Upper lobe of right lung (tissue), 1 donor: Measurements from ENCODE around the gene NFE2L3. TPM values are rescaled to one million over a fixed set of nuclear protein-coding genes. Genes with fewer than 3 reads are reported as not detected.
A peak's percentile ranks its signal among the peaks of the same experiment; 100 is the strongest.

Experiments
- ATAC-seq: fragments of 200-7000 bp; cut with Tn5 transposase; one replicate; pipeline ENCODE4 v1.9.1; 2020; ENCODE audit warnings: mild to moderate bottlenecking, moderate library complexity
- DNase-seq: peaks from one replicate; pipeline ENCODE4 v3.0.0-alpha.2; 2020
- H3K27ac ChIP-seq: fragments of 200-600 bp; one replicate; pipeline ENCODE4 v1.8.0; 2022
- H3K27me3 ChIP-seq: fragments of 200-600 bp; one replicate; pipeline ENCODE4 v1.8.0; 2022; ENCODE audit warnings: mild to moderate bottlenecking
- H3K36me3 ChIP-seq: fragments of 200-600 bp; one replicate; pipeline ENCODE4 v1.8.0; 2022
- H3K4me1 ChIP-seq: fragments of 200-600 bp; one replicate; pipeline ENCODE4 v1.8.0; 2022
- H3K4me3 ChIP-seq: fragments of 200-600 bp; one replicate; pipeline ENCODE4 v1.8.0; 2022; ENCODE audit warnings: mild to moderate bottlenecking
- H3K9me3 ChIP-seq: fragments of 200-600 bp; one replicate; pipeline ENCODE4 v1.8.0; 2022
- intact Hi-C: fragments of 100-400 bp; cut with DNase I; formaldehyde crosslinking; loops from one replicate; pipeline ENCODE4 v1.11.0; 2022
- total RNA-seq: library from RNA; stranded (reverse); fragmentation: NEBNext Ultra II Directional; extraction: Animal tissue kit (Norgen Biotek cat#: 25700); gene quantifications from one replicate; pipeline ENCODE4 v1.2.1, GENCODE V29; 2021
- TF ChIP-seq, protein P1 (sequence below): fragments of 200-600 bp; IDR thresholded peaks from one replicate; pipeline ENCODE4 v1.8.0; 2022; ENCODE audit warnings: antibody characterized with exemption
- donor health status: DM: no; HTN: yes; CAD: no; lungs with severe emphysema.

NFE2L3 gene
- total RNA-seq, 1 donor from 2014 or later: 4.1 TPM

DNA sequence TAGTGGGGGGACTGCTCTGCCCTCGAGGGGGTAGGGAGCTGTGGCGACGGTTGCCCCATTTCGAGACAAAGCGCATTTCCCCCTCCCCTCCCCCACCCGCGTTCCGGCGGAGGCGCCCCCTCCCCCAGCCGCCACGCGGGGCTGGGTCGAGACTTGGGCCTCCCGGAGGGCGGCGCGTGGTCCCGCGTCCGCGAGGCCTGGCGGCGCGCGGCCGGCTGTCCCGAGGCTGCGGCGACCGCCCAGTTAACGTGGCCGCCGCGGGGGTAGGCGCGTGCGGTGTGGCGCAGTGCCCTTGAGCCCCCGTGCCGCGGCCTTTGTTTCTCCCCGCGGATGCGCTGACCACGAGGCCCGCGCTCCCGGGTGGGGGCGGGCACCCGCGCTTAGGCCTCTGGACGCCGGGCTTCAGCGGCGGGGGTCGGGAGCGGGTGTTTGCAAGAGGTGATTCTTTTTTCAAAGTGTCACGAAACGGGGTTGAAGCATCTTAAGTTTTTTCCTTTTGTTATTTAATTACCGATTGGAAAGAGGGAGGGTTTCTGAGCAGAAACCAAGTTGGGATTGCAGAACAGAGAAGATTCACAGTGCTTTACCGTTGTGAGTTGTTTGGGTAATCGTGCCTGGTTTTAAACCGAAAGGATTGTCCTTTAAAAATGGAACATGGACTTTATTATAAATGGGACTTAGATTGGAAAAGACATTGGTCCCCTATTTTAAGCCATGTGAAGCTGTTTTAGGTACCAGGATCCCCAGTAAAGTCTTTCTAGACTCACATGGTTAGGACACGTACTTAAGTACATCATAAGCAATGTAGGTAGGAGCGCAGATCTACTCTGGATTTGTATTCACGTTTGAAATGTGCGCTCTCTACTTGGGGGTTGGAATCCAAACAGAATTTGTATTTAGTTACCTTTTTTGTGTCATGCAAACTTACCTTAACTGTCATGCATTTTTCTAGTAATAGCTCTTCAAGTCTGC, 50.3 kb downstream of the NFE2L3 start:
- Histone ChIP-seq H3K36me3 (peaks cover 35% of the 10 kb centered on the region), H3K9me3 (no peaks in the 10 kb centered on the region), H3K27me3 (no peaks in the 10 kb centered on the region), H3K4me1 (peaks cover 30% of the 10 kb centered on the region), H3K27ac (peak overlapping the region; percentile 99), H3K4me3 (peak overlapping the region; percentile 89)
- TF ChIP-seq, protein P1, sequence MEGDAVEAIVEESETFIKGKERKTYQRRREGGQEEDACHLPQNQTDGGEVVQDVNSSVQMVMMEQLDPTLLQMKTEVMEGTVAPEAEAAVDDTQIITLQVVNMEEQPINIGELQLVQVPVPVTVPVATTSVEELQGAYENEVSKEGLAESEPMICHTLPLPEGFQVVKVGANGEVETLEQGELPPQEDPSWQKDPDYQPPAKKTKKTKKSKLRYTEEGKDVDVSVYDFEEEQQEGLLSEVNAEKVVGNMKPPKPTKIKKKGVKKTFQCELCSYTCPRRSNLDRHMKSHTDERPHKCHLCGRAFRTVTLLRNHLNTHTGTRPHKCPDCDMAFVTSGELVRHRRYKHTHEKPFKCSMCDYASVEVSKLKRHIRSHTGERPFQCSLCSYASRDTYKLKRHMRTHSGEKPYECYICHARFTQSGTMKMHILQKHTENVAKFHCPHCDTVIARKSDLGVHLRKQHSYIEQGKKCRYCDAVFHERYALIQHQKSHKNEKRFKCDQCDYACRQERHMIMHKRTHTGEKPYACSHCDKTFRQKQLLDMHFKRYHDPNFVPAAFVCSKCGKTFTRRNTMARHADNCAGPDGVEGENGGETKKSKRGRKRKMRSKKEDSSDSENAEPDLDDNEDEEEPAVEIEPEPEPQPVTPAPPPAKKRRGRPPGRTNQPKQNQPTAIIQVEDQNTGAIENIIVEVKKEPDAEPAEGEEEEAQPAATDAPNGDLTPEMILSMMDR: no peak
- intact Hi-C loops: no loop called here
- DNase-seq: peak; percentile 84
- ATAC-seq: peak; percentile 30

DNA sequence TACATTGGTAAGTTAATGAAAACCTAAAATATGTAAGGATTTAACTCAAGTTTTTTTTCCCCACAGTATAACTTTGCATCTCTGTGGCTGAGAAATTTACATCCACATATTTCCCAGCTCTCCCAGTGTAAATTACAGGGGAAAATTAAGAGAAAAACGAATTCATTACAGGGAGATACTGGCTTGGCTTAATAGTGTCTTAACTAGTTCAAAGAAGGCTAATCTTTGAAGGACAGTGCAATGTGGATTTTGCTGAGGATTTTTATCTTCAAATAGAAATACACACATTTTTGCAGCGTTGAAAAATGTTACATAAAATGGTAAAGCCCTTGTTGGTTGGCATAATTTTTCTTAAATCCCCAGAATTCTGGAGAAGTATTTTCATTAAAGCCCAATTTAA, 51.0 kb downstream of the NFE2L3 start:
- peaks cover 35% of the 10 kb centered on the region for H3K36me3 ChIP-seq
- no peak overlapping the region for H3K27ac ChIP-seq
- no peaks in the 10 kb centered on the region for H3K9me3 ChIP-seq
- H3K4me3 ChIP-seq: peak overlapping the region; percentile 89
- no peaks in the 10 kb centered on the region for H3K27me3 ChIP-seq
- peaks cover 23% of the 10 kb centered on the region for H3K4me1 ChIP-seq
- ATAC-seq (no peak), DNase-seq (no peak)
- intact Hi-C loops: no loop called here
- TF ChIP-seq, protein P1: no peak

DNA sequence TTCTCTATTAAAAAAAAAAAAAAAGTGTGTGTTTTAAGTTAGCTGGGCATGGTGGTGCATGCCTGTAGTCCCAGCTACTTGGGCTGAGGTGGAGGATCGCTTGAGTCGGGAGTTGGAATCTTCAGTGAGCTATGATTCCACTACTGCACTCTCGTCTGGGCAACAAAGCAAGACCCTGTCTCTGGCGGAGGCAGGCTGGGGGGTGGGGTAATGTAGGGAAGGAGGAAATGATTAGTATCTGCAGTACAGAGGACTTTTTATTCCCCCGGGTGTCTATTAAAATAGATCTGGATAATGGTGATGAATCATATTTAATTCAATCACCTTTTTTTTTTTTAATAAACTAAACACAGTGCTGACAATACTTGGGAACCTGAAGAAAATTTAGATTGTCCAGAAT, 56.0 kb downstream of the NFE2L3 start:
- no peak for DNase-seq
- no peaks in the 10 kb centered on the region for H3K27me3 ChIP-seq
- H3K36me3 ChIP-seq: peaks cover 70% of the 10 kb centered on the region
- ATAC-seq: no peak
- no peak overlapping the region for H3K4me3 ChIP-seq
- intact Hi-C loops: no loop called here
- no peak overlapping the region for H3K27ac ChIP-seq
- H3K9me3 ChIP-seq: no peaks in the 10 kb centered on the region
- H3K4me1 ChIP-seq: peaks cover 20% of the 10 kb centered on the region
- TF ChIP-seq, protein P1: no peak

DNA sequence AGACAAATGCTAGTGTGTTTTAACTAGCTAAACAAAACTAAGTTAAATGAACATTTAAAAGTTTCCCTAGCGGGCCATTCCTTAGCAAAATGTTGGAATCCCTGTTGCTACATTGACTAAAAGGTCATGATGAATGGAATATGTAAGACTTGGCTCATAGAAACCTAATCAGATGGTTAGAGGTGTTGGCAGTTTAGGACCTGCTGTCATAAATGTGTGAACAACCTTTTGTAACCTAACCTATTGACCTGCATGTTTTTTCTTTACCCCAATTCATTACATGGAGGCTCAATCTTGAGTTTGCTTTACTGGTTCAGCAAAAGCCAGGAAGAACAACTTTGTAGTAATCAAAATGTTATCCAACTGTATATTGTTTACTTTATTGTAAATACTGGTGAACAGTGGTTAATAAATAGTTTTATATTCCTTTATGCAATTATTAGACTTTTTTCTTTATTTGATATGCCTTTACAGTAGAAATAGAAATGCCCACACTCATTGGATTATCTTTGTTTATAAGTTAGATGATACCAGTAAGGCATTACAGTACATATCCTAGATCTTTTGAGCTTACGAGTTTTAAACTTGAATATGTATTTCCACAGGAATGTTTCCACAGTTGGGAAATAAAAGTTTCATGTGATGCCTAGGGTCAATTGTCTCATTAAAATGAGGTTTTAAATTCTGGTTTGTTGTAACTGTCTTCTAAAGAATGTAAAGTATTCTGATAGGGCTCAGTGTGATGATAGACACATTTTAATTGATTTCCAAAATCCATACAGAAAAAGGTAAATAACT, 61.1 kb downstream of the NFE2L3 start:
- Histone ChIP-seq H3K27ac (no peak overlapping the region), H3K9me3 (no peaks in the 10 kb centered on the region), H3K4me3 (no peak overlapping the region), H3K27me3 (no peaks in the 10 kb centered on the region), H3K36me3 (peaks cover 48% of the 10 kb centered on the region), H3K4me1 (no peaks in the 10 kb centered on the region)
- TF ChIP-seq, protein P1: no peak
- DNase-seq: no peak
- ATAC-seq: no peak
- intact Hi-C loops: no loop called here

DNA sequence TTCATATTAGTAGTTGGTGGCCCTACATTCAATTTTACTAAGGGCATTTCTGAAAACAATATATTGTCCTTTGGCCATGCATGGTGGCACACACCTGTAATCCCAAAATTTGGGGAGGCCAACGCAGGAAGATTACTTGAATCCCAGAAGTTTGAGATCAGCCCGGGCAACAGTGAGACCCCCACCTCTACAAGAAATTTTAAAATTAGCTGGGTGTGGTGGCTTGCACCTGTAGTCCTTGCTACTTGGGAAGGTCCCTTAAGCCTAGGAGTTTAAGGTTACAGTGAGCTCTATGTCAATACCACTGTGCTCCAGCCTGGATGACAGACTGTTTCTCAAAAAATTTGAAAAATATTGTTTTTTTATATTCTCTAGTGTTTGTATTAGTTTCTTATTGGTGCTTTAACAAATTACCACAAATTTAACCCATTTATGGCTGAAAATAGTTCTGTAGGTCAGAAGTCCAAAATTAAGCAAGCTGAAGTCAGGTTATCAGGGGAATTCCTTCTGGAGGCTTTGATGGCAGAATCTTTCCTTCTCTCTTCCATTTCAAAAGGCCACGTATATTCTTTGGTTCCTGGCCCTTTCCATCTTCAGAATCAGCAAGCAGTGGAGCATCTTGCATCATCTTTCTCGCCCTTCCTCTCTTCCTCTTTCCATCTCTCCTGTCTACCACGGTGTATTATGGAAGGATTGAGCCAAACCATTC, 62.0 kb downstream of the NFE2L3 start:
- DNase-seq (no peak), ATAC-seq (no peak)
- peaks cover 39% of the 10 kb centered on the region for H3K36me3 ChIP-seq
- TF ChIP-seq, protein P1: no peak
- no peak overlapping the region for H3K27ac ChIP-seq
- no peaks in the 10 kb centered on the region for H3K27me3 ChIP-seq
- no peaks in the 10 kb centered on the region for H3K4me1 ChIP-seq
- intact Hi-C loops: no loop called here
- no peak overlapping the region for H3K4me3 ChIP-seq
- H3K9me3 ChIP-seq: no peaks in the 10 kb centered on the region
